Psoas muscle (tissue), 8 donors: ENCODE results near the gene STX18. TPM values are rescaled to one million over a fixed set of nuclear protein-coding genes. Genes with fewer than 3 reads are reported as not detected.

ENCODE experiments used
- ATAC-seq, 4 donors: fragments of 200-7000 bp; cut with Tn5 transposase; one replicate each; pipeline ENCODE4 v1.9.1; 2020; ENCODE audit warnings: moderate library complexity in 3 of 4, mild to moderate bottlenecking in 2 of 4
- DNase-seq, 2 donors: peaks; one replicate each; pipeline ENCODE4 v3.0.0-alpha.2; 2020
- H3K27ac ChIP-seq: fragments of 200-600 bp; one replicate; pipeline ENCODE4 v1.8.0; 2022
- H3K27me3 ChIP-seq, 3 donors: fragments of 200-600 bp in 1 of 3; one replicate each; pipeline versions ENCODE4 v1.6.1 to v1.8.0; 2013 to 2022; ENCODE audit warnings: low read length in 2 of 3, mild to moderate bottlenecking in 2 of 3, moderate library complexity in 1 of 3; ENCODE audit not compliant: insufficient read depth in 3 of 3
- H3K36me3 ChIP-seq, 2 donors: fragments of 200-600 bp in 1 of 2; one replicate each; pipeline versions ENCODE4 v1.6.1 to v1.8.0; 2013 to 2022; ENCODE audit warnings: low read depth in 1 of 2, mild to moderate bottlenecking in 1 of 2, moderate library complexity in 1 of 2; ENCODE audit not compliant: insufficient read depth in 1 of 2
- H3K4me1 ChIP-seq: fragments of 200-600 bp; one replicate; pipeline ENCODE4 v1.8.0; 2022
- H3K4me3 ChIP-seq: fragments of 200-600 bp; one replicate; pipeline ENCODE4 v1.8.0; 2022; ENCODE audit warnings: mild to moderate bottlenecking
- H3K9me3 ChIP-seq: fragments of 200-600 bp; one replicate; pipeline ENCODE4 v1.8.0; 2022
- CTCF ChIP-seq: fragments of 200-600 bp; IDR thresholded peaks from one replicate; pipeline ENCODE4 v1.8.0; 2022; ENCODE audit warnings: antibody characterized with exemption
- WGBS, 3 donors: extraction: QIAGEN DNeasy Blood & Tissue Kit; methylation state at CpG; one replicate each; pipeline versions ENCODE4 v1.1.6 to v1.1.7; 2013; 5-methylcytosine and 5-hydroxymethylcytosine counted together
- intact Hi-C, 2 donors: fragments of 100-400 bp; cut with DNase I; formaldehyde crosslinking; loops; one replicate each; pipeline versions ENCODE4 v1.11.0 to v1.14.2; 2022
- polyA plus RNA-seq, 3 donors: library from polyadenylated mRNA; stranded (reverse); fragments of 200-250 nt; gene quantifications; one replicate each; pipeline ENCODE4 v1.2.3, GENCODE V29; 2013
- total RNA-seq, 4 donors: library from RNA; stranded (reverse); fragmentation: NEBNext Ultra II Directional in 2 of 4; extraction: Animal tissue kit (Norgen Biotek cat#: 25700) in 2 of 4; gene quantifications; one replicate each; pipeline versions ENCODE4 v1.2.1 to v1.2.4, GENCODE V29; 2021 to 2023
- donor health status: healthy with polysubstance abuse.
- donor health status: DM: no; HTN: no; CAD: no; lungs with moderate emphysema.
- donor health status: Bipolar disorder and iron deficiency.
- donor health status: healthy.
- donor health status: DM: yes; HTN: yes; CAD: no.
- donor health status: DM: no; HTN: no; CAD: no.
- donor health status: DM: no; HTN: no; CAD: no.
- donor health status: DM: yes; HTN: yes; CAD: no.

STX18 gene
- total and polyA plus RNA-seq, 7 donors: 12.1 to 29.7 (median 21.1) TPM

- WGBS, 3 donors: 82 to 91% (median 88%) methylated on average over 2 of the region's 2 CpGs
- ATAC-seq (no peak), DNase-seq (no peak)
- no peaks in the 10 kb centered on the region for H3K4me1 ChIP-seq
- no peak for TF ChIP-seq CTCF
- intact Hi-C loops: no loop called here
- no peaks in the 10 kb centered on the region for H3K36me3 ChIP-seq
- no peak overlapping the region for H3K27ac ChIP-seq
- no peaks in the 10 kb centered on the region for H3K27me3 ChIP-seq
- no peaks in the 10 kb centered on the region for H3K9me3 ChIP-seq
- H3K4me3 ChIP-seq: no peak overlapping the region
Measured at GRCh38 chr4:4504783-4505182, 37.1 kb downstream of the STX18 start.

GRCh38 chr4:4502694-4503311, 39.0 kb downstream of the STX18 start:
- intact Hi-C loops: no loop called here
- H3K27me3 ChIP-seq: no peaks in the 10 kb centered on the region
- no peak for DNase-seq
- TF ChIP-seq CTCF: no peak
- H3K4me1 ChIP-seq: no peaks in the 10 kb centered on the region
- ATAC-seq: no peak
- WGBS, 3 donors: 69 to 75% (median 73%) methylated on average over 10 of the region's 10 CpGs
- no peaks in the 10 kb centered on the region for H3K9me3 ChIP-seq
- H3K27ac ChIP-seq: no peak overlapping the region
- no peaks in the 10 kb centered on the region for H3K36me3 ChIP-seq
- H3K4me3 ChIP-seq: no peak overlapping the region

- 86 to 94% (median 93%) methylated on average over 2 of the region's 2 CpGs for WGBS, 3 donors
- ATAC-seq (no peak), DNase-seq (no peak)
- Histone ChIP-seq H3K27ac (no peak overlapping the region), H3K4me3 (no peak overlapping the region), H3K36me3 (no peaks in the 10 kb centered on the region), H3K4me1 (no peaks in the 10 kb centered on the region), H3K9me3 (no peaks in the 10 kb centered on the region), H3K27me3 (no peaks in the 10 kb centered on the region)
- no peak for TF ChIP-seq CTCF
- intact Hi-C loops: no loop called here
Measured at GRCh38 chr4:4501679-4502078, 40.2 kb downstream of the STX18 start.

- no peaks in the 10 kb centered on the region for H3K36me3 ChIP-seq
- 75 to 86% (median 84%) methylated on average over 4 of the region's 4 CpGs for WGBS, 3 donors
- H3K27me3 ChIP-seq: no peaks in the 10 kb centered on the region
- H3K4me3 ChIP-seq: no peak overlapping the region
- no peaks in the 10 kb centered on the region for H3K4me1 ChIP-seq
- no peaks in the 10 kb centered on the region for H3K9me3 ChIP-seq
- DNase-seq (no peak), ATAC-seq (no peak)
- intact Hi-C loops: loop anchor here in 1 of 2 donors (10.0 kb wide), 2 partner anchors 355 to 495 kb away; partner anchors contain the start of gene MSX1
- H3K27ac ChIP-seq: no peak overlapping the region
- no peak for TF ChIP-seq CTCF
Measured at GRCh38 chr4:4499438-4500123, 42.3 kb downstream of the STX18 start.
